HCT116 (cell line): Measurements from ENCODE around the gene LRRFIP1.

Experiments used
- CBX3 ChIP-seq: IDR thresholded peaks from 2 replicates; pipeline ENCODE4 v1.6.1; 2012; ENCODE audit warnings: low read depth
- EZH2 ChIP-seq: fragments of 200-600 bp; sonication (generic); IDR thresholded peaks from 2 replicates; pipeline ENCODE4 v1.6.1; 2017; ENCODE audit warnings: antibody characterized with exemption, mixed run types
- POLR2A ChIP-seq: IDR thresholded peaks from 2 replicates; pipeline ENCODE4 v1.7.0; 2011; ENCODE audit warnings: borderline replicate concordance; ENCODE audit not compliant: insufficient read depth, insufficient read length; ENCODE audit errors: extremely low read depth
- POLR2AphosphoS5 ChIP-seq: IDR thresholded peaks from 2 replicates; pipeline ENCODE4 v1.6.1; 2011; ENCODE audit warnings: mild to moderate bottlenecking, low read depth, low read length, moderate library complexity
- YY1 ChIP-seq: IDR thresholded peaks from 2 replicates; pipeline ENCODE4 v1.6.1; 2011; ENCODE audit warnings: low read length, low read depth, moderate library complexity, mild to moderate bottlenecking; ENCODE audit not compliant: insufficient replicate concordance; ENCODE audit errors: extremely low read depth
- TF ChIP-seq, protein P1 (sequence below): IDR thresholded peaks from 2 replicates; pipeline ENCODE4 v1.6.1; 2012; ENCODE audit warnings: low read depth
- TF ChIP-seq, protein P2 (sequence below), 3 experiments: fragments of 200-600 bp in 1 of 3; sonication (generic) in 1 of 3; IDR thresholded peaks in 2 of 3; conservative IDR thresholded peaks in 1 of 3; 2 replicates each; pipeline ENCODE4 v1.5.1; 2012 to 2017; ENCODE audit warnings: low read depth in 2 of 3, low read length in 2 of 3, antibody characterized with exemption in 1 of 3, borderline replicate concordance in 1 of 3, control low read depth in 1 of 3, mild to moderate bottlenecking in 1 of 3, mixed read lengths in 1 of 3, mixed run types in 1 of 3, moderate library complexity in 1 of 3; ENCODE audit not compliant: insufficient read depth in 1 of 3
- TF ChIP-seq, protein P3 (sequence below): IDR thresholded peaks from 2 replicates; pipeline ENCODE4 v1.6.1; 2011; ENCODE audit warnings: mild to moderate bottlenecking, low read length, moderate library complexity; ENCODE audit not compliant: insufficient replicate concordance; ENCODE audit errors: extremely low read depth
- TF ChIP-seq, protein P4 (sequence below): IDR thresholded peaks from 2 replicates; pipeline ENCODE4 v1.6.1; 2012

DNA sequence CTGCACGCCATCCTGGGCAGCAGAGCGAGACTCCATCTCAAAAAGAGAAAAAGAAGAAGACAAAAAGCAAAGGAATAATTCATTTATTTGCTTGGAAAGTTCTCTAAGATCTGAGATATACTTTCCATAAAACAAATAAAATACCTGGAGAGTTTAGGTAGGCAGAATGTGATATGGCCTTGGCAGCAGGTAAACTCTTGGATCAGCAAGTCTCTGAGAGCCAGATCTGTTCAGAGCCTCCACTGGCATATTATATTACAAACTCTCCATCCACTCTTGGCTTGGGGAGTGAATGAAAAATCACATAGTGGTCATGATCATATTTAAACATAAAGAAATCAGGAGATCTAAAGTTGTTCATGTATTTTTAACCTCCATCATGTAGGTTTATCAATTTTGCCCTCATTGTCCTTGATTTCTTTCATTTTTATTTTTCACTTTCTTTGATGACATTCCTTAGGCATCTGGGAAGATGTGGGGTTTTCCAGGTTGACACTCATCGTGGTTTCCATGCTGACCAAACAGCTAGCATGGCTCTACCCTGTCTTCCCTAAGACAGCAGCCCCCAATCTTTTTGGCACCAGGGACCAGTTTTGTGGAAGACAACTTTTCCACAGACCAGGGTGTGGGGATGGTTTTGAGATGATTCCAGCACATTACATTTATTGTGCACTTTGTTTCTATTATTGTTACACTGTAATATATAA, 10.2 kb downstream of the LRRFIP1 start:
- no peak for TF ChIP-seq POLR2A
- TF ChIP-seq POLR2AphosphoS5 = no peak
- TF ChIP-seq, protein P1, sequence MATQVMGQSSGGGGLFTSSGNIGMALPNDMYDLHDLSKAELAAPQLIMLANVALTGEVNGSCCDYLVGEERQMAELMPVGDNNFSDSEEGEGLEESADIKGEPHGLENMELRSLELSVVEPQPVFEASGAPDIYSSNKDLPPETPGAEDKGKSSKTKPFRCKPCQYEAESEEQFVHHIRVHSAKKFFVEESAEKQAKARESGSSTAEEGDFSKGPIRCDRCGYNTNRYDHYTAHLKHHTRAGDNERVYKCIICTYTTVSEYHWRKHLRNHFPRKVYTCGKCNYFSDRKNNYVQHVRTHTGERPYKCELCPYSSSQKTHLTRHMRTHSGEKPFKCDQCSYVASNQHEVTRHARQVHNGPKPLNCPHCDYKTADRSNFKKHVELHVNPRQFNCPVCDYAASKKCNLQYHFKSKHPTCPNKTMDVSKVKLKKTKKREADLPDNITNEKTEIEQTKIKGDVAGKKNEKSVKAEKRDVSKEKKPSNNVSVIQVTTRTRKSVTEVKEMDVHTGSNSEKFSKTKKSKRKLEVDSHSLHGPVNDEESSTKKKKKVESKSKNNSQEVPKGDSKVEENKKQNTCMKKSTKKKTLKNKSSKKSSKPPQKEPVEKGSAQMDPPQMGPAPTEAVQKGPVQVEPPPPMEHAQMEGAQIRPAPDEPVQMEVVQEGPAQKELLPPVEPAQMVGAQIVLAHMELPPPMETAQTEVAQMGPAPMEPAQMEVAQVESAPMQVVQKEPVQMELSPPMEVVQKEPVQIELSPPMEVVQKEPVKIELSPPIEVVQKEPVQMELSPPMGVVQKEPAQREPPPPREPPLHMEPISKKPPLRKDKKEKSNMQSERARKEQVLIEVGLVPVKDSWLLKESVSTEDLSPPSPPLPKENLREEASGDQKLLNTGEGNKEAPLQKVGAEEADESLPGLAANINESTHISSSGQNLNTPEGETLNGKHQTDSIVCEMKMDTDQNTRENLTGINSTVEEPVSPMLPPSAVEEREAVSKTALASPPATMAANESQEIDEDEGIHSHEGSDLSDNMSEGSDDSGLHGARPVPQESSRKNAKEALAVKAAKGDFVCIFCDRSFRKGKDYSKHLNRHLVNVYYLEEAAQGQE = no peak
- TF ChIP-seq, protein P2, sequence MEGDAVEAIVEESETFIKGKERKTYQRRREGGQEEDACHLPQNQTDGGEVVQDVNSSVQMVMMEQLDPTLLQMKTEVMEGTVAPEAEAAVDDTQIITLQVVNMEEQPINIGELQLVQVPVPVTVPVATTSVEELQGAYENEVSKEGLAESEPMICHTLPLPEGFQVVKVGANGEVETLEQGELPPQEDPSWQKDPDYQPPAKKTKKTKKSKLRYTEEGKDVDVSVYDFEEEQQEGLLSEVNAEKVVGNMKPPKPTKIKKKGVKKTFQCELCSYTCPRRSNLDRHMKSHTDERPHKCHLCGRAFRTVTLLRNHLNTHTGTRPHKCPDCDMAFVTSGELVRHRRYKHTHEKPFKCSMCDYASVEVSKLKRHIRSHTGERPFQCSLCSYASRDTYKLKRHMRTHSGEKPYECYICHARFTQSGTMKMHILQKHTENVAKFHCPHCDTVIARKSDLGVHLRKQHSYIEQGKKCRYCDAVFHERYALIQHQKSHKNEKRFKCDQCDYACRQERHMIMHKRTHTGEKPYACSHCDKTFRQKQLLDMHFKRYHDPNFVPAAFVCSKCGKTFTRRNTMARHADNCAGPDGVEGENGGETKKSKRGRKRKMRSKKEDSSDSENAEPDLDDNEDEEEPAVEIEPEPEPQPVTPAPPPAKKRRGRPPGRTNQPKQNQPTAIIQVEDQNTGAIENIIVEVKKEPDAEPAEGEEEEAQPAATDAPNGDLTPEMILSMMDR (IDR thresholded peaks at IDR 0.05 in 2 of 3, conservative IDR thresholded peaks at IDR 0.05 in 1 of 3; ENCODE audit: borderline replicate concordance in 1 of 3, insufficient read depth in 1 of 3, low read depth in 2 of 3, low read length in 2 of 3) = no peak
- TF ChIP-seq, protein P3, sequence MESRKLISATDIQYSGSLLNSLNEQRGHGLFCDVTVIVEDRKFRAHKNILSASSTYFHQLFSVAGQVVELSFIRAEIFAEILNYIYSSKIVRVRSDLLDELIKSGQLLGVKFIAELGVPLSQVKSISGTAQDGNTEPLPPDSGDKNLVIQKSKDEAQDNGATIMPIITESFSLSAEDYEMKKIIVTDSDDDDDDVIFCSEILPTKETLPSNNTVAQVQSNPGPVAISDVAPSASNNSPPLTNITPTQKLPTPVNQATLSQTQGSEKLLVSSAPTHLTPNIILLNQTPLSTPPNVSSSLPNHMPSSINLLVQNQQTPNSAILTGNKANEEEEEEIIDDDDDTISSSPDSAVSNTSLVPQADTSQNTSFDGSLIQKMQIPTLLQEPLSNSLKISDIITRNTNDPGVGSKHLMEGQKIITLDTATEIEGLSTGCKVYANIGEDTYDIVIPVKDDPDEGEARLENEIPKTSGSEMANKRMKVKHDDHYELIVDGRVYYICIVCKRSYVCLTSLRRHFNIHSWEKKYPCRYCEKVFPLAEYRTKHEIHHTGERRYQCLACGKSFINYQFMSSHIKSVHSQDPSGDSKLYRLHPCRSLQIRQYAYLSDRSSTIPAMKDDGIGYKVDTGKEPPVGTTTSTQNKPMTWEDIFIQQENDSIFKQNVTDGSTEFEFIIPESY = no peak
- TF ChIP-seq, protein P4, sequence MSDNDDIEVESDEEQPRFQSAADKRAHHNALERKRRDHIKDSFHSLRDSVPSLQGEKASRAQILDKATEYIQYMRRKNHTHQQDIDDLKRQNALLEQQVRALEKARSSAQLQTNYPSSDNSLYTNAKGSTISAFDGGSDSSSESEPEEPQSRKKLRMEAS = no peak
- no peak for TF ChIP-seq EZH2
- no peak for TF ChIP-seq CBX3
- no peak for TF ChIP-seq YY1
